ENCODE results near the gene TMEM132C. TPM values are rescaled to one million over a fixed set of nuclear protein-coding genes. Genes with fewer than 3 reads are reported as not detected.

TMEM132C gene
- total RNA-seq, 1 donor from 2014 or later: 0.64 TPM

GRCh38 chr12:128456922-128457321, 190.0 kb downstream of the TMEM132C start:
- H3K4me1 ChIP-seq: no peaks in the 10 kb centered on the region
- no peaks in the 10 kb centered on the region for H3K9me3 ChIP-seq
- DNase-seq (no peak), ATAC-seq (no peak)
- intact Hi-C loops (cut with DNase I): no loop called here
- H3K36me3 ChIP-seq: no peaks in the 10 kb centered on the region
- H3K4me3 ChIP-seq: no peak overlapping the region
- no peak overlapping the region for H3K27ac ChIP-seq
- TF ChIP-seq CTCF (IDR thresholded peaks at IDR 0.05): no peak
- H3K27me3 ChIP-seq: no peaks in the 10 kb centered on the region

GRCh38 chr12:128458301-128458974, 191.5 kb downstream of the TMEM132C start:
- TF ChIP-seq CTCF (IDR thresholded peaks at IDR 0.05): no peak
- H3K36me3 ChIP-seq: no peaks in the 10 kb centered on the region
- no peaks in the 10 kb centered on the region for H3K27me3 ChIP-seq
- no peak for ATAC-seq
- no peaks in the 10 kb centered on the region for H3K4me1 ChIP-seq
- intact Hi-C loops (cut with DNase I): no loop called here
- H3K27ac ChIP-seq: no peak overlapping the region
- H3K4me3 ChIP-seq: no peak overlapping the region
- no peak for DNase-seq
- no peaks in the 10 kb centered on the region for H3K9me3 ChIP-seq

- no peak for ATAC-seq
- intact Hi-C loops (cut with DNase I): no loop called here
- Histone ChIP-seq H3K4me3 (no peak overlapping the region), H3K27me3 (no peaks in the 10 kb centered on the region), H3K9me3 (no peaks in the 10 kb centered on the region), H3K4me1 (no peaks in the 10 kb centered on the region), H3K36me3 (no peaks in the 10 kb centered on the region), H3K27ac (no peak overlapping the region)
- no peak for DNase-seq
- no peak for TF ChIP-seq CTCF (IDR thresholded peaks at IDR 0.05)
Measured at GRCh38 chr12:128459067-128459466, 192.1 kb downstream of the TMEM132C start.

- ATAC-seq: no peak
- intact Hi-C loops (cut with DNase I): no loop called here
- Histone ChIP-seq H3K36me3 (no peaks in the 10 kb centered on the region), H3K27me3 (no peaks in the 10 kb centered on the region), H3K27ac (no peak overlapping the region), H3K4me1 (no peaks in the 10 kb centered on the region), H3K4me3 (no peak overlapping the region), H3K9me3 (no peaks in the 10 kb centered on the region)
- no peak for TF ChIP-seq CTCF (IDR thresholded peaks at IDR 0.05)
- DNase-seq: no peak
Measured at GRCh38 chr12:128463881-128464280, 196.9 kb downstream of the TMEM132C start.

- no peaks in the 10 kb centered on the region for H3K9me3 ChIP-seq
- H3K4me3 ChIP-seq: no peak overlapping the region
- DNase-seq (no peak), ATAC-seq (no peak)
- H3K36me3 ChIP-seq: no peaks in the 10 kb centered on the region
- no peak for TF ChIP-seq CTCF (IDR thresholded peaks at IDR 0.05)
- intact Hi-C loops (cut with DNase I): no loop called here
- H3K27ac ChIP-seq: no peak overlapping the region
- H3K27me3 ChIP-seq: no peaks in the 10 kb centered on the region
- no peaks in the 10 kb centered on the region for H3K4me1 ChIP-seq
Measured at GRCh38 chr12:128467882-128468281, 200.9 kb downstream of the TMEM132C start.

- no peaks in the 10 kb centered on the region for H3K9me3 ChIP-seq
- no peaks in the 10 kb centered on the region for H3K27me3 ChIP-seq
- TF ChIP-seq CTCF (IDR thresholded peaks at IDR 0.05): no peak
- DNase-seq: no peak
- intact Hi-C loops (cut with DNase I): no loop called here
- H3K27ac ChIP-seq: no peak overlapping the region
- H3K4me1 ChIP-seq: no peaks in the 10 kb centered on the region
- no peaks in the 10 kb centered on the region for H3K36me3 ChIP-seq
- no peak for ATAC-seq
- no peak overlapping the region for H3K4me3 ChIP-seq
Measured at GRCh38 chr12:128468926-128469325, 202.0 kb downstream of the TMEM132C start.

All from upper lobe of right lung (tissue), 1 donor.